ENCODE data around the gene MED7. TPM values are rescaled to one million over a fixed set of nuclear protein-coding genes. Genes with fewer than 3 reads are reported as not detected.
"Not testable (repeated sequence)": the region's sequence is repeated elsewhere in the genome, so short reads cannot be mapped to it uniquely, and the experiment has no call there.

Gene MED7, protein sequence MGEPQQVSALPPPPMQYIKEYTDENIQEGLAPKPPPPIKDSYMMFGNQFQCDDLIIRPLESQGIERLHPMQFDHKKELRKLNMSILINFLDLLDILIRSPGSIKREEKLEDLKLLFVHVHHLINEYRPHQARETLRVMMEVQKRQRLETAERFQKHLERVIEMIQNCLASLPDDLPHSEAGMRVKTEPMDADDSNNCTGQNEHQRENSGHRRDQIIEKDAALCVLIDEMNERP
- total RNA-seq, result 10 to 100 TPM in 1 of 4 donors, 1 to 10 TPM in 3; 7.1 to 14.5 (median 8.6) TPM

DNA sequence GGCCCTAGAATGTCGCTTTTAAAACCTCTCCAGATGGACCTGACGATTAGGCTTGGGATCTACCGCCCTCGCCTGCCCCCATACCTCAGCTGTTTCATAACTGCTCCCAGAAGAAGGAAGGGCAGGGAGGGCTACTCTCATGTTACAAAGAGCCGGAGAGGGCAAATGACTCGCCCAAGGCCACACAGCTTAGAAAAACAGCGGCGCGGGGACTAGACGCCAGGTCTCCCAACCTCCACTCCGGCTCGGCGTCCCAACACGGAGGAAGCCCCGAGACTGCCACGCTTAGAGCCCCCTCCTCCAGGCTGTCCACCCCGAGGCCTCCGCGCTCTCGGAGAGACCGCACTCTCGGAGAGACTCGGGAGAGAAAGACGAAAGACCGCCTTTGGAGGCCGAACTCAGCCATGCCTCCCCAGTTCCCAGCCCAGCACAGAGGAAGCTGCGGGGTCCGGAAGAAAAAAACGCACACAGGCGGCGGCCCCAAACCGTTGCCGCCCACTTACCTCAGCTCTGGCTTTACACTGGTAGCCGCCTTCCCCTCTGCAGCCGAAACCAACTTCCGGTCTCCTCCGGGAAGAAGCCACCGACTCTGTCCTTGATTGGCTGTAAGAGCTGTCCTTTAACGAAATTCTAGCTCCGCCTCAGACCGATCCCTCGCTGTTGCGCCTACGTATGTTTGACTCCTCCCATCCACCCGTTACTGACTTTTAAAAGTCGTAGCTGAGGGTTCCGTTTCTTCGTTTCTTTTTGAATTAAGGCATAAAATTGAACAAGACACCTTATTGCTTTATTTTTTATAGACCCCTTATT is at the start of gene MED7:
Gene MED7, minus strand, starts transcription at position 549 of the 810 bp plus-strand sequence. CDS start 3,434 bp downstream, outside the sequence.
- TF ChIP-seq, protein P1, sequence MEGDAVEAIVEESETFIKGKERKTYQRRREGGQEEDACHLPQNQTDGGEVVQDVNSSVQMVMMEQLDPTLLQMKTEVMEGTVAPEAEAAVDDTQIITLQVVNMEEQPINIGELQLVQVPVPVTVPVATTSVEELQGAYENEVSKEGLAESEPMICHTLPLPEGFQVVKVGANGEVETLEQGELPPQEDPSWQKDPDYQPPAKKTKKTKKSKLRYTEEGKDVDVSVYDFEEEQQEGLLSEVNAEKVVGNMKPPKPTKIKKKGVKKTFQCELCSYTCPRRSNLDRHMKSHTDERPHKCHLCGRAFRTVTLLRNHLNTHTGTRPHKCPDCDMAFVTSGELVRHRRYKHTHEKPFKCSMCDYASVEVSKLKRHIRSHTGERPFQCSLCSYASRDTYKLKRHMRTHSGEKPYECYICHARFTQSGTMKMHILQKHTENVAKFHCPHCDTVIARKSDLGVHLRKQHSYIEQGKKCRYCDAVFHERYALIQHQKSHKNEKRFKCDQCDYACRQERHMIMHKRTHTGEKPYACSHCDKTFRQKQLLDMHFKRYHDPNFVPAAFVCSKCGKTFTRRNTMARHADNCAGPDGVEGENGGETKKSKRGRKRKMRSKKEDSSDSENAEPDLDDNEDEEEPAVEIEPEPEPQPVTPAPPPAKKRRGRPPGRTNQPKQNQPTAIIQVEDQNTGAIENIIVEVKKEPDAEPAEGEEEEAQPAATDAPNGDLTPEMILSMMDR (IDR thresholded peaks at IDR 0.05), result no peak
- ATAC-seq (ENCODE audit: low FRiP score) (peak; percentile 99), DNase-seq (ENCODE audit: low spot score) (peak; percentile 66)

DNA sequence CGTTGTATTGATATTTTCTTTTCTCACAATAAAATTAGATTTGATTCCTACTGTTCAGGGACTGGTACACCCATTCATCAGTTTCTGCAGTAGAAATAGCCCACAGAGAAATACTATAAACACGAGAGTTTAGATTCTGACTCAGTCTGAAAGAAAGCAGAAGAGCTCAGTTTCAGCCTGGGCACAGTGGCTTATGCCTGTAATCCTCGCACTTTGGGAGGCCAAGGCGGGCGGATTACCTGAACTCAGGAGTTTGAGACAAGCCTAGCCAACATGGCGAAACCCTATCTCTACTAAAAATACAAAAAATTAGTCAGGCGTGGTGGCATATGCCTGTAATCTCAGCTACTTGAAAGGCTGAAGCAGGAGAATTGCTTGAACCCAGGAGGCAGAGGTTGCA is 46.6 kb upstream of the MED7 start:
- DNase-seq (ENCODE audit: low spot score) (no peak), ATAC-seq (ENCODE audit: low FRiP score) (no peak)
- TF ChIP-seq, protein P1 (IDR thresholded peaks at IDR 0.05), result no peak

DNA sequence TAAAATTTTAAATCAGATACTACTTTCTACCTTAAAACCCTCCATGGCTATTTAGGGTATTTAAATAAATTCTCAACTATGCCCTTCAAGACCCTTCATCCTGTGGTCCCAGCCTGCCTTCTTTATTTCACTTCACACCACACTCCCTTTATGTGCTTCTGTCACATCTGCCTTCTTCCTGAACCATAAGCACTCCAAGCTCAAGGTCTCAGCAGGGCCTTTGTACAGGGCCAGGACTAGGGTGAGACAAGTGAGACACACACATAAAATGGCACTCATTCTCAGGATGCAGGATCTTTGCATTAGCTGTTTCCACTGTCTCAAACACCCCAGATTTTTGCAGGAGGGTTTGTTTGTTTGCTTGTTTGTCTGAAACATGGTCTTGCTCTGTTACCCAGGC is 45.6 kb upstream of the MED7 start:
- DNase-seq (ENCODE audit: low spot score) (no peak), ATAC-seq (ENCODE audit: low FRiP score) (no peak)
- TF ChIP-seq, protein P1 (IDR thresholded peaks at IDR 0.05), result no peak

DNA sequence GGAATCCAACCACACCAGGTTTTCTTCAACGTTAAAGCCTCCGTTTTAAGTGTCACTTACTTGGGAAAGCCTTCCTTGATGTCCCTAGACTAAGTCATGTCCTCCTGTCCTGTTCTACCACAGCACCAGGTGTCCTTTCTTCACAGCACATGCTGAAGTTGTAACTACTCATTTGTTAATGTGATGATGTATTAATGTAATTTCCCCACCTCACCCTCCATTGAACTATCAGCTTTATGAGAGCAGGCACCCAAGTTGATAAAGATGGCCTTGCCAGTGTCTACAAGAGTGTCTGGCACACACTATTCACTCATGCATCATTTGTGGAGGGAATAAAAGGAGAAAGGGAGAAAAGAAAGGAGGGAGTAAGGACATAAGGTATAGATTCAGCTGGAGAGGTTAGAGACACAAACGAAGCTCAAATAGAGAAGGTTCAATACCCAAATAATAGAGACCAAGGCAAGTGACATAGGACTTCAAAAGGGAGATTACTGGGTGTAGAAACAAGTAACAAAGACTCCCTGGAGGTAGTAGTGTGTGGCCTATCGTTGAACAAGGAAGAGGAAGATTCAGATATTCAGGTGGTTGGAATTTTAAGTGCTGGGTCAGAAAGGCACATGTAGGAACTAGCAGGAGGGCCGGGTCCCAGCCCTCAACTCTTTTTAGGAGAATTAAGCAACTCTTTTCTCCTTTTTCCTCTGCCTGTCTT is 44.5 kb upstream of the MED7 start:
- ATAC-seq (ENCODE audit: low FRiP score) (no peak), DNase-seq (ENCODE audit: low spot score) (no peak)
- TF ChIP-seq, protein P1 (IDR thresholded peaks at IDR 0.05), result no peak

DNA sequence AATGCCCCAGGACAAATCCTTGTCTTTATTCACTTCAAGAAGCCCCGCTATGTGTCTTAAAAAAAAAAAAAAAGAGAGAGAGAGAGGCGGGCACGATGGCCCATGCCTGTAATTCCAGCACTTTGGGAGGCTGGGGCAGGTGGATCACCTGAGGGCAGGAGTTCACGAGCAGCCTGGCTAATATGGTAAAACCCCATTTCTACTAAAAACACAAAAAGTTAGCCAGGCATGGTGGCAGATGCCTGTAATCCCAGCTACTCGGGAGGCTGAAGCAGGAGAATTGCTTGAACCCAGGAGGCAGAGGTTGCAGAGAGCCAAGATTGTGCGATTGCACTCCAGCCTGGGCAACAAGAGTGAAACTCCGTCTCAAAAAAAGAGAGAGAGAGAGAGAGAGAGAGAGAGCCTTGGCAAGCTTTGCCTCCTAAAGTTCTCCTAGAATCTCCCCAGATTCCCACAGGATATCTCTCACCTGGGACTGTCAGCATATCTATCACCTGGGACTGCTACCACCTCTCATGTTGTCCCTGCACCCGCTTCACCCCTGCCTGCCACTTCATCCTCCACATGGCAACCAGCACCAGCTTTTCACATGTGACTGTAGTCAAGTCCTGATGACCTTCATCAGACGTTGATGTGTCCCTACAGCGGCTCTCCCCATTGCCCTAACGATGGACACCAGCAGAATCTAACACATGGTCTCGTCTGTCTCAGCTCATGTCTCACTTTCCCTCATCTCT is 43.8 kb upstream of the MED7 start:
- DNase-seq (ENCODE audit: low spot score) (no peak), ATAC-seq (ENCODE audit: low FRiP score) (no peak)
- TF ChIP-seq, protein P1 (IDR thresholded peaks at IDR 0.05), result no peak

DNA sequence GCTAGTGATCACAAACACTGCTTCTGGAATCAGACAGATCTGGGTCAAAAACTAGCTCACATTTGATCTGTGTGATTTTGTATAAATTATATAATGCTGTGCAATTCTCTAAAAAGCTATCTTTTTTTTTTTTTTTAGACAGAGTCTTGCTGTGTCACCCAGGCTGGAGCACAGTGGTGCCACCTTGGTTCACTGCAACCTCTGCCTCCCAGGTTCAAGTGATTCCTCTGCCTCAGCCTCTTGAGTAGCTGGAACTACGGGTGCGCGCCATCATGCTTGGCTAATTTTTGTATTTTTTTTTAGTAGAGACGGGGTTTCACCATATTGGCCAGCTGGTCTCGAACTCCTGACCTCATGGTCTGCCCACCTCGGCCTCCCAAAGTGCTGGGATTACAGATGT is 42.5 kb upstream of the MED7 start:
- not testable (repeated sequence) for DNase-seq (ENCODE audit: low spot score); ATAC-seq (ENCODE audit: low FRiP score)
